HEK293 (cell line): ENCODE results near the gene SLC25A22.
A peak's percentile ranks its signal among the peaks of the same experiment; 100 is the strongest.

Experiments
- CTCF ChIA-PET: fragments of 350-600 bp; formaldehyde crosslinking; extraction: SDS; loops from one replicate; lab custom pipeline; 2021; ENCODE audit warnings: antibody characterized with exemption; lab: Yijun Ruan, JAX
- POLR2A ChIA-PET: fragments of 300-600 bp; formaldehyde crosslinking; extraction: SDS; loops from one replicate; lab custom pipeline; 2020; ENCODE audit warnings: antibody characterized with exemption, inconsistent platforms; lab: Yijun Ruan, JAX
- H3K27ac ChIP-seq: fragments of 200-500 bp; sonication (Bioruptor generic); 2 replicates; pipeline ENCODE4 v1.5.1; 2014; ENCODE audit warnings: low read depth, low read length, control low read depth, inconsistent platforms; ENCODE audit errors: extremely low read depth
- H3K36me3 ChIP-seq, 2 experiments: fragments of 200-500 bp in 1 of 2; sonication (Bioruptor generic) in 1 of 2; 1 replicate in 1 of 2; 2 replicates in 1 of 2; pipeline ENCODE4 v1.5.1; 2014 to 2017; ENCODE audit warnings: inconsistent platforms in 2 of 2, low read length in 2 of 2; ENCODE audit not compliant: control insufficient read depth in 2 of 2, insufficient read depth in 1 of 2
- H3K4me1 ChIP-seq: fragments of 200-500 bp; sonication (Bioruptor generic); 2 replicates; pipeline ENCODE4 v1.5.1; 2014; ENCODE audit warnings: mild to moderate bottlenecking, low read length, inconsistent platforms; ENCODE audit not compliant: control insufficient read depth, insufficient read depth
- H3K4me3 ChIP-seq: 2 replicates; pipeline ENCODE4 v1.5.1; 2011; ENCODE audit warnings: low read depth, mild to moderate bottlenecking, control low read depth, low read length, moderate library complexity
- H3K9me3 ChIP-seq: fragments of 200-500 bp; sonication (Bioruptor generic); 2 replicates; pipeline ENCODE4 v1.5.1; 2014; ENCODE audit warnings: low read depth, low read length, inconsistent platforms; ENCODE audit not compliant: control insufficient read depth, insufficient read depth
- GLI4 ChIP-seq: fragments of 450-650 bp; formaldehyde crosslinking; IDR thresholded peaks from 2 replicates; pipeline ENCODE4 v1.5.1; 2016; ENCODE audit warnings: missing biosample characterization, missing genetic modification characterization
- GLIS2 ChIP-seq: fragments of 450-650 bp; formaldehyde crosslinking; IDR thresholded peaks from 2 replicates; pipeline ENCODE4 v1.5.1; 2016; ENCODE audit warnings: missing biosample characterization, missing genetic modification characterization
- KLF10 ChIP-seq: fragments of 450-650 bp; IDR thresholded peaks from 2 replicates; pipeline ENCODE4 v1.5.1; 2018; ENCODE audit warnings: missing biosample characterization, mild to moderate bottlenecking, missing genetic modification characterization
- KLF16 ChIP-seq: fragments of 450-650 bp; formaldehyde crosslinking; IDR thresholded peaks from 2 replicates; pipeline ENCODE4 v1.5.1; 2017; ENCODE audit warnings: missing biosample characterization, missing genetic modification characterization
- KLF7 ChIP-seq: fragments of 450-650 bp; formaldehyde crosslinking; IDR thresholded peaks from 2 replicates; pipeline ENCODE4 v1.5.1; 2016; ENCODE audit warnings: missing biosample characterization, missing genetic modification characterization, borderline replicate concordance
- SCRT2 ChIP-seq: fragments of 450-650 bp; formaldehyde crosslinking; IDR thresholded peaks from 2 replicates; pipeline ENCODE4 v1.5.1; 2016; ENCODE audit warnings: missing biosample characterization, missing genetic modification characterization
- WT1 ChIP-seq: fragments of 450-650 bp; formaldehyde crosslinking; IDR thresholded peaks from 2 replicates; pipeline ENCODE4 v1.5.1; 2016; ENCODE audit warnings: missing biosample characterization, missing genetic modification characterization
- ZEB2 ChIP-seq: fragments of 450-650 bp; formaldehyde crosslinking; IDR thresholded peaks from 2 replicates; pipeline ENCODE4 v1.5.1; 2016; ENCODE audit warnings: missing biosample characterization, missing genetic modification characterization
- ZFHX2 ChIP-seq: fragments of 450-650 bp; formaldehyde crosslinking; conservative IDR thresholded peaks from 2 replicates; pipeline ENCODE4 v1.5.1; 2016; ENCODE audit warnings: missing biosample characterization, missing genetic modification characterization
- ZNF10 ChIP-seq: fragments of 450-650 bp; formaldehyde crosslinking; IDR thresholded peaks from 2 replicates; pipeline ENCODE4 v1.5.1; 2017; ENCODE audit warnings: missing biosample characterization, missing genetic modification characterization
- ZNF114 ChIP-seq: fragments of 450-650 bp; formaldehyde crosslinking; IDR thresholded peaks from 2 replicates; pipeline ENCODE4 v1.5.0; 2017; ENCODE audit warnings: missing biosample characterization, missing genetic modification characterization
- ZNF221 ChIP-seq: fragments of 450-650 bp; formaldehyde crosslinking; IDR thresholded peaks from 2 replicates; pipeline ENCODE4 v1.5.1; 2017; ENCODE audit warnings: missing biosample characterization, missing genetic modification characterization, borderline replicate concordance
- ZNF223 ChIP-seq: fragments of 450-650 bp; formaldehyde crosslinking; IDR thresholded peaks from 2 replicates; pipeline ENCODE4 v1.5.1; 2016; ENCODE audit warnings: missing biosample characterization, missing genetic modification characterization
- ZNF266 ChIP-seq: fragments of 450-650 bp; formaldehyde crosslinking; IDR thresholded peaks from 2 replicates; pipeline ENCODE4 v1.5.1; 2016; ENCODE audit warnings: missing biosample characterization, missing genetic modification characterization, low read depth
- ZNF311 ChIP-seq: fragments of 450-650 bp; formaldehyde crosslinking; IDR thresholded peaks from 2 replicates; pipeline ENCODE4 v1.5.1; 2017; ENCODE audit warnings: missing biosample characterization, missing genetic modification characterization, borderline replicate concordance
- ZNF354C ChIP-seq: fragments of 450-650 bp; formaldehyde crosslinking; IDR thresholded peaks from 2 replicates; pipeline ENCODE4 v1.5.1; 2016; ENCODE audit warnings: missing biosample characterization, missing genetic modification characterization, low read depth, borderline replicate concordance
- ZNF366 ChIP-seq: fragments of 450-650 bp; formaldehyde crosslinking; conservative IDR thresholded peaks from 2 replicates; pipeline ENCODE4 v1.5.1; 2016; ENCODE audit warnings: missing biosample characterization, missing genetic modification characterization
- ZNF391 ChIP-seq: fragments of 450-650 bp; formaldehyde crosslinking; IDR thresholded peaks from 2 replicates; pipeline ENCODE4 v1.5.1; 2016; ENCODE audit warnings: low read depth, missing biosample characterization, missing genetic modification characterization, borderline replicate concordance
- ZNF510 ChIP-seq: fragments of 450-650 bp; formaldehyde crosslinking; IDR thresholded peaks from 2 replicates; pipeline ENCODE4 v1.5.1; 2018; ENCODE audit warnings: mild to moderate bottlenecking, missing genetic modification characterization, missing biosample characterization; ENCODE audit not compliant: insufficient replicate concordance
- ZNF549 ChIP-seq: fragments of 450-650 bp; IDR thresholded peaks from 2 replicates; pipeline ENCODE4 v1.5.1; 2018; ENCODE audit warnings: missing biosample characterization, missing genetic modification characterization, mild to moderate bottlenecking, inconsistent platforms, moderate library complexity
- ZNF560 ChIP-seq: fragments of 450-650 bp; formaldehyde crosslinking; IDR thresholded peaks from 2 replicates; pipeline ENCODE4 v1.5.1; 2017; ENCODE audit warnings: missing biosample characterization, missing genetic modification characterization, borderline replicate concordance
- ZNF585B ChIP-seq: fragments of 450-650 bp; formaldehyde crosslinking; IDR thresholded peaks from 2 replicates; pipeline ENCODE4 v1.5.1; 2016; ENCODE audit warnings: missing biosample characterization, missing genetic modification characterization
- ZNF596 ChIP-seq: fragments of 450-650 bp; IDR thresholded peaks from 2 replicates; pipeline ENCODE4 v1.5.0; 2018; ENCODE audit warnings: missing biosample characterization, mild to moderate bottlenecking, missing genetic modification characterization, moderate library complexity
- ZNF629 ChIP-seq: fragments of 450-650 bp; formaldehyde crosslinking; IDR thresholded peaks from 2 replicates; pipeline ENCODE4 v1.5.1; 2017; ENCODE audit warnings: missing biosample characterization, missing genetic modification characterization
- ZNF658 ChIP-seq: fragments of 450-650 bp; formaldehyde crosslinking; IDR thresholded peaks from 2 replicates; pipeline ENCODE4; 2016; ENCODE audit warnings: missing biosample characterization, missing genetic modification characterization
- ZNF660 ChIP-seq: fragments of 450-650 bp; IDR thresholded peaks from 2 replicates; pipeline ENCODE4 v1.5.1; 2018; ENCODE audit warnings: missing biosample characterization, mild to moderate bottlenecking, missing genetic modification characterization
- ZNF792 ChIP-seq: fragments of 450-650 bp; formaldehyde crosslinking; IDR thresholded peaks from 2 replicates; pipeline ENCODE4 v1.5.1; 2016; ENCODE audit warnings: missing biosample characterization, missing genetic modification characterization
- TF ChIP-seq, protein P1 (sequence below): fragments of 450-650 bp; formaldehyde crosslinking; IDR thresholded peaks from 2 replicates; pipeline ENCODE4 v1.5.1; 2016; ENCODE audit warnings: missing biosample characterization, missing genetic modification characterization
- TF ChIP-seq, protein P2 (sequence below): fragments of 450-650 bp; IDR thresholded peaks from 2 replicates; pipeline ENCODE4 v1.5.1; 2018; ENCODE audit warnings: missing biosample characterization, missing genetic modification characterization
- TF ChIP-seq, protein P3 (sequence below): fragments of 450-650 bp; formaldehyde crosslinking; IDR thresholded peaks from 2 replicates; pipeline ENCODE4 v1.5.1; 2017; ENCODE audit warnings: missing biosample characterization, missing genetic modification characterization
- TF ChIP-seq, protein P4 (sequence below): fragments of 450-650 bp; formaldehyde crosslinking; optimal IDR thresholded peaks from 2 replicates; pipeline ENCODE3; 2016; ENCODE audit warnings: missing biosample characterization, mild to moderate bottlenecking, missing genetic modification characterization
- TF ChIP-seq, protein P5 (sequence below): fragments of 450-650 bp; IDR thresholded peaks from 2 replicates; pipeline ENCODE4 v1.5.1; 2018; ENCODE audit warnings: missing biosample characterization, mild to moderate bottlenecking, missing genetic modification characterization

The SLC25A22 gene

DNA sequence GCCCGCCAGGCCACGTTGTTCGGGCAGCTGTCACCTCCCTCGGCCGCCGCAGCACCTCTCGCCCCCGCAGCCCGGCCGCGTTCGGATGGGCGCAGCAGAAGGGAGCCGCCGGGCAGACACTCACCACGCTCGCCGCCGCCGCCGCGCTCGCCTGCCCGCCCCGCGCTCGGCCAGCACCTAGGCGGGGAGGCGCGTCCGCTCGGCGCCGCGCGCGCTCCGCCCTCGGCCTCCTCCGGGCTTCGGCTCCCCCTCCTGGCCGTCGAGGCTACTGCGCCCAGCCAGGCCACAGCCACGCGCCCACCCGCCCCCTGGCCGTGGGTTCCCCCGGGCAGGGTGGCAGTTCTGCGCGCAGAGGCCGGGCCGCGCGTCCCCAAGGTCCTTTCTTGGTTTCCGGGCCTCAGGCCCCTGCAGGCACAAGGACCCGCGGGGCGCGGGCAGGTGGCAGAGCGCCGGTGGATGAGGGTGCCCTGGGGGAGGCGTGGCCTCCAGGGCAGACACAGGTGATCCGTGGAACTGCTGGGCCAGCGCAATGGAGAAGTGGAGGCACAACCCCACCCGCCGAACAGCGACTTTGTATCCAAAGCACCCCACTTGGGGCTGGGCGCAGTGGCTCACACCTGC is at the start of gene SLC25A22:
Gene SLC25A22, minus strand, starts transcription at position 189 of the 621 bp plus-strand sequence. CDS start 3,275 bp downstream, outside the sequence.
- Histone ChIP-seq H3K36me3 (peaks cover 0 to 60% of the 10 kb centered on the region in 2 experiments; a peak in 1 of 3 replicates), H3K4me1 (peaks cover 6% of the 10 kb centered on the region), H3K27ac (peak within 1 kb of the TSS; percentile 74; the same call in 1 of the 2 replicates), H3K4me3 (peak within 1 kb of the TSS; percentile 90), H3K9me3 (no peaks in the 10 kb centered on the region)
- ChIA-PET CTCF (interaction anchor here (1.2 kb wide), 1 partner anchor 13 kb away, joined by 6 read pairs; no protein-coding TSS in a partner anchor), POLR2A (interaction anchor here (0.6 to 0.7 kb wide), 2 partner anchors 8 to 15 kb away, joined by 3 read pairs; no protein-coding TSS in a partner anchor)
- TF ChIP-seq SCRT2 (tag by site-specific recombination), result no peak
- TF ChIP-seq, protein P1, sequence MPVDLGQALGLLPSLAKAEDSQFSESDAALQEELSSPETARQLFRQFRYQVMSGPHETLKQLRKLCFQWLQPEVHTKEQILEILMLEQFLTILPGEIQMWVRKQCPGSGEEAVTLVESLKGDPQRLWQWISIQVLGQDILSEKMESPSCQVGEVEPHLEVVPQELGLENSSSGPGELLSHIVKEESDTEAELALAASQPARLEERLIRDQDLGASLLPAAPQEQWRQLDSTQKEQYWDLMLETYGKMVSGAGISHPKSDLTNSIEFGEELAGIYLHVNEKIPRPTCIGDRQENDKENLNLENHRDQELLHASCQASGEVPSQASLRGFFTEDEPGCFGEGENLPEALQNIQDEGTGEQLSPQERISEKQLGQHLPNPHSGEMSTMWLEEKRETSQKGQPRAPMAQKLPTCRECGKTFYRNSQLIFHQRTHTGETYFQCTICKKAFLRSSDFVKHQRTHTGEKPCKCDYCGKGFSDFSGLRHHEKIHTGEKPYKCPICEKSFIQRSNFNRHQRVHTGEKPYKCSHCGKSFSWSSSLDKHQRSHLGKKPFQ (tag by site-specific recombination), result no peak
- TF ChIP-seq ZNF366 (tag by site-specific recombination), result no peak
- peak; percentile 6; the same call in 1 of the 2 replicates for TF ChIP-seq ZFHX2 (tag by site-specific recombination)
- TF ChIP-seq, protein P2, sequence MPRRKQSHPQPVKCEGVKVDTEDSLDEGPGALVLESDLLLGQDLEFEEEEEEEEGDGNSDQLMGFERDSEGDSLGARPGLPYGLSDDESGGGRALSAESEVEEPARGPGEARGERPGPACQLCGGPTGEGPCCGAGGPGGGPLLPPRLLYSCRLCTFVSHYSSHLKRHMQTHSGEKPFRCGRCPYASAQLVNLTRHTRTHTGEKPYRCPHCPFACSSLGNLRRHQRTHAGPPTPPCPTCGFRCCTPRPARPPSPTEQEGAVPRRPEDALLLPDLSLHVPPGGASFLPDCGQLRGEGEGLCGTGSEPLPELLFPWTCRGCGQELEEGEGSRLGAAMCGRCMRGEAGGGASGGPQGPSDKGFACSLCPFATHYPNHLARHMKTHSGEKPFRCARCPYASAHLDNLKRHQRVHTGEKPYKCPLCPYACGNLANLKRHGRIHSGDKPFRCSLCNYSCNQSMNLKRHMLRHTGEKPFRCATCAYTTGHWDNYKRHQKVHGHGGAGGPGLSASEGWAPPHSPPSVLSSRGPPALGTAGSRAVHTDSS (tag by site-specific recombination), result no peak
- TF ChIP-seq KLF7, result no peak
- TF ChIP-seq, protein P3, sequence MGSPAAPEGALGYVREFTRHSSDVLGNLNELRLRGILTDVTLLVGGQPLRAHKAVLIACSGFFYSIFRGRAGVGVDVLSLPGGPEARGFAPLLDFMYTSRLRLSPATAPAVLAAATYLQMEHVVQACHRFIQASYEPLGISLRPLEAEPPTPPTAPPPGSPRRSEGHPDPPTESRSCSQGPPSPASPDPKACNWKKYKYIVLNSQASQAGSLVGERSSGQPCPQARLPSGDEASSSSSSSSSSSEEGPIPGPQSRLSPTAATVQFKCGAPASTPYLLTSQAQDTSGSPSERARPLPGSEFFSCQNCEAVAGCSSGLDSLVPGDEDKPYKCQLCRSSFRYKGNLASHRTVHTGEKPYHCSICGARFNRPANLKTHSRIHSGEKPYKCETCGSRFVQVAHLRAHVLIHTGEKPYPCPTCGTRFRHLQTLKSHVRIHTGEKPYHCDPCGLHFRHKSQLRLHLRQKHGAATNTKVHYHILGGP (tag by site-specific recombination), result no peak
- 0 out of 2 replicates have a peak, but pooled peaks have one; percentile 21 for TF ChIP-seq KLF16 (tag by site-specific recombination)
- TF ChIP-seq ZNF266 (tag by site-specific recombination), result no peak
- no peak for TF ChIP-seq ZNF549 (tag by site-specific recombination)
- TF ChIP-seq ZNF221 (tag by site-specific recombination), result no peak
- TF ChIP-seq GLIS2, result peak; percentile 33
- TF ChIP-seq ZNF354C, result no peak
- no peak; the same call in 1 of the 2 replicates for TF ChIP-seq ZNF391
- TF ChIP-seq ZNF10 (tag by site-specific recombination), result no peak
- no peak for TF ChIP-seq ZNF585B (tag by site-specific recombination)
- TF ChIP-seq ZNF596 (tag by site-specific recombination), result no peak
- TF ChIP-seq ZNF114, result no peak
- no peak for TF ChIP-seq ZNF792
- TF ChIP-seq ZNF658 (tag by site-specific recombination), result no peak
- TF ChIP-seq ZNF560 (tag by site-specific recombination), result no peak
- TF ChIP-seq ZEB2, result peak; percentile 10; the same call in 1 of the 2 replicates
- no peak for TF ChIP-seq ZNF510 (tag by site-specific recombination)
- TF ChIP-seq, protein P4, sequence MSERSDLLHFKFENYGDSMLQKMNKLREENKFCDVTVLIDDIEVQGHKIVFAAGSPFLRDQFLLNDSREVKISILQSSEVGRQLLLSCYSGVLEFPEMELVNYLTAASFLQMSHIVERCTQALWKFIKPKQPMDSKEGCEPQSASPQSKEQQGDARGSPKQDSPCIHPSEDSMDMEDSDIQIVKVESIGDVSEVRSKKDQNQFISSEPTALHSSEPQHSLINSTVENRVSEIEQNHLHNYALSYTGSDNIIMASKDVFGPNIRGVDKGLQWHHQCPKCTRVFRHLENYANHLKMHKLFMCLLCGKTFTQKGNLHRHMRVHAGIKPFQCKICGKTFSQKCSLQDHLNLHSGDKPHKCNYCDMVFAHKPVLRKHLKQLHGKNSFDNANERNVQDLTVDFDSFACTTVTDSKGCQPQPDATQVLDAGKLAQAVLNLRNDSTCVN (tag by site-specific recombination), result peak; percentile 59
- no peak for TF ChIP-seq WT1 (tag by site-specific recombination)
- no peak for TF ChIP-seq ZNF660 (tag by site-specific recombination)
- 0 out of 2 replicates have a peak, but pooled peaks have one; percentile 38 for TF ChIP-seq KLF10 (tag by site-specific recombination)
- no peak for TF ChIP-seq ZNF311 (tag by site-specific recombination)
- no peak for TF ChIP-seq ZNF629
- TF ChIP-seq GLI4 (tag by site-specific recombination), result no peak
- TF ChIP-seq, protein P5, sequence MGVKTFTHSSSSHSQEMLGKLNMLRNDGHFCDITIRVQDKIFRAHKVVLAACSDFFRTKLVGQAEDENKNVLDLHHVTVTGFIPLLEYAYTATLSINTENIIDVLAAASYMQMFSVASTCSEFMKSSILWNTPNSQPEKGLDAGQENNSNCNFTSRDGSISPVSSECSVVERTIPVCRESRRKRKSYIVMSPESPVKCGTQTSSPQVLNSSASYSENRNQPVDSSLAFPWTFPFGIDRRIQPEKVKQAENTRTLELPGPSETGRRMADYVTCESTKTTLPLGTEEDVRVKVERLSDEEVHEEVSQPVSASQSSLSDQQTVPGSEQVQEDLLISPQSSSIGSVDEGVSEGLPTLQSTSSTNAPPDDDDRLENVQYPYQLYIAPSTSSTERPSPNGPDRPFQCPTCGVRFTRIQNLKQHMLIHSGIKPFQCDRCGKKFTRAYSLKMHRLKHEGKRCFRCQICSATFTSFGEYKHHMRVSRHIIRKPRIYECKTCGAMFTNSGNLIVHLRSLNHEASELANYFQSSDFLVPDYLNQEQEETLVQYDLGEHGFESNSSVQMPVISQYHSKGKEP, result no peak
- TF ChIP-seq ZNF223 (tag by site-specific recombination), result no peak
